Smooth muscle cell (in vitro differentiated cells): ENCODE data around the gene P3H3. TPM values are rescaled to one million over a fixed set of nuclear protein-coding genes. Genes with fewer than 3 reads are reported as not detected.
"Not testable (repeated sequence)": the region's sequence is repeated elsewhere in the genome, so short reads cannot be mapped to it uniquely, and the experiment has no call there.

Source experiments
- DNase-seq: peaks from one replicate; lab custom pipeline; 2025; ENCODE audit not compliant: unreplicated experiment; lab: John Stamatoyannopoulos, UW
- H2AFZ ChIP-seq: fragments of 200-600 bp; sonication (generic); 2 replicates; pipeline ENCODE4 v1.6.0; 2016; ENCODE audit warnings: antibody characterized with exemption, low read depth, mild to moderate bottlenecking
- H3F3A ChIP-seq: fragments of 200-600 bp; sonication (generic); 2 replicates; pipeline ENCODE4 v1.6.0; 2017; ENCODE audit warnings: antibody characterized with exemption, low read depth
- H3K27ac ChIP-seq: fragments of 200-600 bp; sonication (generic); 2 replicates; pipeline ENCODE4 v1.5.1; 2016; ENCODE audit warnings: low read depth, mild to moderate bottlenecking
- H3K27me3 ChIP-seq: fragments of 200-600 bp; sonication (generic); 2 replicates; pipeline ENCODE4 v1.6.1; 2016; ENCODE audit warnings: low read depth, mild to moderate bottlenecking
- H3K36me3 ChIP-seq: fragments of 200-600 bp; sonication (generic); 2 replicates; pipeline ENCODE4 v1.5.1; 2016; ENCODE audit warnings: low read depth
- H3K4me1 ChIP-seq: fragments of 200-600 bp; sonication (generic); 2 replicates; pipeline ENCODE4 v1.5.1; 2016; ENCODE audit warnings: low read depth
- H3K4me2 ChIP-seq: fragments of 200-600 bp; sonication (generic); 2 replicates; pipeline ENCODE4 v1.6.0; 2016; ENCODE audit warnings: mild to moderate bottlenecking
- H3K4me3 ChIP-seq: fragments of 200-600 bp; sonication (generic); 2 replicates; pipeline ENCODE4 v1.5.1; 2016; ENCODE audit warnings: mild to moderate bottlenecking
- H3K79me2 ChIP-seq: fragments of 200-600 bp; sonication (generic); 2 replicates; pipeline ENCODE4 v1.6.0; 2016; ENCODE audit warnings: low read depth, mild to moderate bottlenecking
- H3K9ac ChIP-seq: fragments of 200-600 bp; sonication (generic); 2 replicates; pipeline ENCODE4 v1.6.0; 2016; ENCODE audit warnings: low read depth
- H3K9me3 ChIP-seq: fragments of 200-600 bp; sonication (generic); replicated peaks from 2 replicates; pipeline ENCODE4 v1.5.1; 2016; ENCODE audit warnings: low read depth
- H4K20me1 ChIP-seq: fragments of 200-600 bp; sonication (generic); 2 replicates; pipeline ENCODE4 v1.6.0; 2016; ENCODE audit warnings: low read depth
- WGBS: methylation state at CpG from one replicate; pipeline ENCODE4 v1.1.7; 2016; ENCODE audit warnings: low lambda C conversion rate; 5-methylcytosine and 5-hydroxymethylcytosine counted together
- polyA plus RNA-seq: library from polyadenylated mRNA; unstranded; fragments of >200 nt; fragmentation: Nextera tagmentation; extraction: Ambion mirVana; gene quantifications from 2 replicates; pipeline ENCODE4 v1.2.1, GENCODE V29; 2016
- total RNA-seq: library from RNA; depleted of rRNA; stranded (reverse); fragments of >200 nt; gene quantifications from 2 replicates; pipeline ENCODE4 v1.2.3, GENCODE V29; 2014
- TF ChIP-seq, protein P1 (sequence below): fragments of 200-600 bp; sonication (generic); IDR thresholded peaks from 2 replicates; pipeline ENCODE4 v1.5.1; 2017; ENCODE audit warnings: borderline replicate concordance, mild to moderate bottlenecking, antibody characterized with exemption; ENCODE audit not compliant: insufficient read depth, poor library complexity, severe bottlenecking

The P3H3 gene
- total and polyA plus RNA-seq, 2 experiments from 2014 or later = 42.8 to 108 TPM

DNA sequence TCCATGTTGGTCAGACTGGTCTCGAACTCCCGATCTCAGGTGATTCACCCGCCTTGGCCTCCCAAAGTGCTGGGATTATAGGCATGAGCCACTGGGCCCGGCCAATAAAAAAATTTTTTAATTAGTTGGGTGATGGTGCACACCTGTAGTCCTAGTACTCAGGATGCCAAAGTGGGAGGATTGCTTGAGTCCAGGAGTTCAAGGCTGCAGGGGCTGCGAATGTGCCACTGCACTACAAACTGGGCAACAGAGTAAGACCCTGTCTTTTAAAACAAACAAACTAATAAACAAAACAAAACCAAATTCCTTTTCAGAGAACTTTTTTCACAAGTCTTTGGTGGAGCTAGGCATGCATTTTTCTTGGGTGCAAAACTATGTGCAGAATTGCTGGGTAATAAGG is 55.0 kb downstream of the P3H3 start:
- H4K20me1 ChIP-seq = no peaks in the 10 kb centered on the region
- H3K4me2 ChIP-seq = no peak overlapping the region
- H3K27me3 ChIP-seq = no peaks in the 10 kb centered on the region
- no peak overlapping the region for H3K4me3 ChIP-seq
- H3K36me3 ChIP-seq = no peaks in the 10 kb centered on the region
- no peak overlapping the region for H3K9ac ChIP-seq
- peaks cover 5% of the 10 kb centered on the region for H3K4me1 ChIP-seq
- no peak overlapping the region for H2AFZ ChIP-seq
- H3K9me3 ChIP-seq = no peaks in the 10 kb centered on the region
- WGBS = 97% methylated on average over 5 of the region's 5 CpGs
- DNase-seq = no peak
- H3F3A ChIP-seq = no peaks in the 10 kb centered on the region
- no peak overlapping the region for H3K27ac ChIP-seq
- TF ChIP-seq, protein P1, sequence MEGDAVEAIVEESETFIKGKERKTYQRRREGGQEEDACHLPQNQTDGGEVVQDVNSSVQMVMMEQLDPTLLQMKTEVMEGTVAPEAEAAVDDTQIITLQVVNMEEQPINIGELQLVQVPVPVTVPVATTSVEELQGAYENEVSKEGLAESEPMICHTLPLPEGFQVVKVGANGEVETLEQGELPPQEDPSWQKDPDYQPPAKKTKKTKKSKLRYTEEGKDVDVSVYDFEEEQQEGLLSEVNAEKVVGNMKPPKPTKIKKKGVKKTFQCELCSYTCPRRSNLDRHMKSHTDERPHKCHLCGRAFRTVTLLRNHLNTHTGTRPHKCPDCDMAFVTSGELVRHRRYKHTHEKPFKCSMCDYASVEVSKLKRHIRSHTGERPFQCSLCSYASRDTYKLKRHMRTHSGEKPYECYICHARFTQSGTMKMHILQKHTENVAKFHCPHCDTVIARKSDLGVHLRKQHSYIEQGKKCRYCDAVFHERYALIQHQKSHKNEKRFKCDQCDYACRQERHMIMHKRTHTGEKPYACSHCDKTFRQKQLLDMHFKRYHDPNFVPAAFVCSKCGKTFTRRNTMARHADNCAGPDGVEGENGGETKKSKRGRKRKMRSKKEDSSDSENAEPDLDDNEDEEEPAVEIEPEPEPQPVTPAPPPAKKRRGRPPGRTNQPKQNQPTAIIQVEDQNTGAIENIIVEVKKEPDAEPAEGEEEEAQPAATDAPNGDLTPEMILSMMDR = no peak
- H3K79me2 ChIP-seq = no peaks in the 10 kb centered on the region

DNA sequence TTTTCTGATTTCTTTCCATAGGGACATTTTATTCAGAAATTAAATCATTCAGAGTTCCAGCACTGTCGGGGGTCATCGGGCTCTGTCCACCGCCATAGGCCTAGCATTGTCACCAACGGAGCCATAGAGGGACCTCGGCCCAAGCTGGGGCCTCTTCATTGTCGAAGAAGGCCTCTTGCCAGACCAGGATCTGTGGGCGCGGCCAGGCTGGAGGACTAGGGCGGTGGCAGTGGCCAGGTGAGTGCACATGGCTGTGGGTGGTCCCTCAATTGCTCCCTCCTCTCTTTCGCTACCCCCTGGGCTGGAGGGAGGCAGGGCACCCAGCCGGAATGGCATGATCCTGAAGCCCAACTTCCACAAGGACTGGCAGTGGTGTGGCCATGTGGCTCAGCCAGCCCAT is 55.5 kb downstream of the P3H3 start:
- Histone ChIP-seq H3K4me3 (no peak overlapping the region), H3K9me3 (no peaks in the 10 kb centered on the region), H3K4me1 (peaks cover 5% of the 10 kb centered on the region), H3K4me2 (no peak overlapping the region), H3K9ac (no peak overlapping the region), H3F3A (no peaks in the 10 kb centered on the region), H3K79me2 (no peaks in the 10 kb centered on the region), H3K27me3 (no peaks in the 10 kb centered on the region), H3K36me3 (no peaks in the 10 kb centered on the region), H4K20me1 (no peaks in the 10 kb centered on the region), H2AFZ (no peak overlapping the region), H3K27ac (no peak overlapping the region)
- WGBS = 97% methylated on average over 11 of the region's 11 CpGs
- no peak for DNase-seq
- TF ChIP-seq, protein P1 = no peak

DNA sequence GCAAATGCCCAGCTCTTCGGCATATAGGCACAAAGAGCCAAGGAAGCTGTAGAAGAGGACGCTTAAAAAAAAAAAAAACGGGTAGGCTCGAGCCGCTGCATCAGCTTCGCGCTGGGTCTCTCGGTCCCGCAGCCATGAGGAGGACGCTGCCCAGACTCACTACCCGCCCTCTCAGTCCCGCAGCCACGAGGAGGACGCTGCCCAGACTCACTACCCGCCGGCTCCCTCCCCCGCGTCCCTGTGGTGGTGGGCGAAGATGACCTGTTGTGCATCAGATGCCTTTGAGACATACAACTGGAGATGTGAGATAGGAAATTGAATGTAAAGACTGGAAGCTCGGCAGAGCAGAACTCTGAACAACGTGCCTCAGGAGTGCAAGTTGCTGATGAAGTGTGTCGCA is 56.3 kb downstream of the P3H3 start:
- 70% methylated on average over 22 of the region's 22 CpGs for WGBS
- Histone ChIP-seq H3K9ac (no peak overlapping the region), H3K79me2 (no peaks in the 10 kb centered on the region), H3K36me3 (no peaks in the 10 kb centered on the region), H2AFZ (no peak overlapping the region), H3F3A (no peaks in the 10 kb centered on the region), H3K9me3 (no peaks in the 10 kb centered on the region), H3K27ac (no peak overlapping the region), H4K20me1 (no peaks in the 10 kb centered on the region), H3K4me1 (peaks cover 5% of the 10 kb centered on the region), H3K27me3 (no peaks in the 10 kb centered on the region), H3K4me2 (no peak overlapping the region), H3K4me3 (no peak overlapping the region)
- no peak for DNase-seq
- TF ChIP-seq, protein P1 = no peak

DNA sequence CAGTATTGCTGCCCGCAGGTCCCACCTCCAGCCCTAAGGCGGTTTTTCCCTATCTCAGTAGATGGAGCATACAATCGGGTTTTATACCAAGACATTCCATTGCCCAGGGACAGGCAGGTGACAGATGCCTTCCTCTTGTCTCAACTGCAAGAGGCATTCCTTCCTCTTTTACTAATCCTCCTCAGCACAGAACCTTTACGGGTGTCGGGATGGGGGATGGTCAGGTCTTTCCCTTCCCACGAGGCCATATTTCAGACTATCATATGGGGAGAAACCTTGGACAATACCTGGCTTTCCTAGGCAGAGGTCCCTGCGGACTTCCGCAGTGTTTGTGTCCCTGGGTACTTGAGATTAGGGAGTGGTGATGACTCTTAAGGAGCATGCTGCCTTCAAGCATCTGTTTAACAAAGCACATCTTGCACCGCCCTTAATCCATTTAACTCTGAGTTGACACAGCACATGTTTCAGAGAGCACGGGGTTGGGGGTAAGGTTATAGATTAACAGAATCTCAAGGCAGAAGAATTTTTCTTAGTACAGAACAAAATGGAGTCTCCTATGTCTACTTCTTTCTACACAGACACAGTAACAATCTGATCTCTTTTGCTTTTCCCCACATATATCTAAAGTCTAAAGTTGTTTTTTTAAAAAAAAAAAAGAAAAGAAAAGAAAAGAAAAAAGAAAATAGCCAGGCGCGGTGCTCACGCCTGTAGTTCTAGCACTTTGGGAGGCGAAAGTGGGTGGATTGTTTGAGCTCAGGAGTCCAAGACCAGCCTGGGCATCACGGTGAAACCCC is 58.2 kb downstream of the P3H3 start:
- H3K27ac ChIP-seq, DNase-seq: not testable (repeated sequence)
- WGBS = 44% methylated on average over 13 of the region's 15 CpGs

More for the DNA sequence above, 58.2 kb downstream of the P3H3 start:
- peaks cover 12% of the 10 kb centered on the region for H3K4me1 ChIP-seq
- not testable (repeated sequence) for H3K9ac ChIP-seq, H3K4me3 ChIP-seq, H3F3A ChIP-seq, H3K27me3 ChIP-seq, H3K9me3 ChIP-seq, H3K4me2 ChIP-seq, H2AFZ ChIP-seq, H4K20me1 ChIP-seq, H3K79me2 ChIP-seq, H3K36me3 ChIP-seq
